ENCODE results near the gene PTPRM.

- TF ChIP-seq NRF1 (IDR thresholded peaks at IDR 0.05; ENCODE audit: low read depth, low read length) (no peak), CTCF (IDR thresholded peaks at IDR 0.05; ENCODE audit: control extremely low read depth in 1 of 3, insufficient read depth in 1 of 3, low read depth in 1 of 3, low read length in 3 of 3) (no peak), ASH2L (IDR thresholded peaks at IDR 0.05; ENCODE audit: low read length) (no peak), ZNF274 (IDR thresholded peaks at IDR 0.05; ENCODE audit: borderline replicate concordance, extremely low read depth, low read length) (no peak), BRCA1 (IDR thresholded peaks at IDR 0.05; ENCODE audit: low read depth, low read length) (no peak), BACH1 (IDR thresholded peaks at IDR 0.05; ENCODE audit: low read length) (no peak), SRF (IDR thresholded peaks at IDR 0.05; ENCODE audit: low read depth, low read length) (no peak), SIN3A (conservative IDR thresholded peaks at IDR 0.05 in 1 of 2, IDR thresholded peaks at IDR 0.05 in 1 of 2; ENCODE audit: low read depth in 1 of 2, low read length in 2 of 2) (no peak)
- TF ChIP-seq, protein P1, sequence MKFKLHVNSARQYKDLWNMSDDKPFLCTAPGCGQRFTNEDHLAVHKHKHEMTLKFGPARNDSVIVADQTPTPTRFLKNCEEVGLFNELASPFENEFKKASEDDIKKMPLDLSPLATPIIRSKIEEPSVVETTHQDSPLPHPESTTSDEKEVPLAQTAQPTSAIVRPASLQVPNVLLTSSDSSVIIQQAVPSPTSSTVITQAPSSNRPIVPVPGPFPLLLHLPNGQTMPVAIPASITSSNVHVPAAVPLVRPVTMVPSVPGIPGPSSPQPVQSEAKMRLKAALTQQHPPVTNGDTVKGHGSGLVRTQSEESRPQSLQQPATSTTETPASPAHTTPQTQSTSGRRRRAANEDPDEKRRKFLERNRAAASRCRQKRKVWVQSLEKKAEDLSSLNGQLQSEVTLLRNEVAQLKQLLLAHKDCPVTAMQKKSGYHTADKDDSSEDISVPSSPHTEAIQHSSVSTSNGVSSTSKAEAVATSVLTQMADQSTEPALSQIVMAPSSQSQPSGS (IDR thresholded peaks at IDR 0.05; ENCODE audit: low read length) = no peak
Observed at GRCh38 chr18:8029731-8030130, 462.6 kb downstream of the PTPRM start.
